CD4-positive, alpha-beta T cell treated with Interleukin-2 at 100 ng/mL for 4 hours (primary cell): ENCODE results near the gene TMEM271.
"Not testable (repeated sequence)": the region's sequence is repeated elsewhere in the genome, so short reads cannot be mapped to it uniquely, and the experiment has no call there.

Experiments
- DNase-seq: peaks from one replicate; pipeline ENCODE4 v3.0.0-alpha.2; 2020; ENCODE audit warnings: low spot score

TMEM271 gene

GRCh38 chr4:561426-561825 lies 14.7 kb downstream of the TMEM271 start:
- no peak for DNase-seq

DNA sequence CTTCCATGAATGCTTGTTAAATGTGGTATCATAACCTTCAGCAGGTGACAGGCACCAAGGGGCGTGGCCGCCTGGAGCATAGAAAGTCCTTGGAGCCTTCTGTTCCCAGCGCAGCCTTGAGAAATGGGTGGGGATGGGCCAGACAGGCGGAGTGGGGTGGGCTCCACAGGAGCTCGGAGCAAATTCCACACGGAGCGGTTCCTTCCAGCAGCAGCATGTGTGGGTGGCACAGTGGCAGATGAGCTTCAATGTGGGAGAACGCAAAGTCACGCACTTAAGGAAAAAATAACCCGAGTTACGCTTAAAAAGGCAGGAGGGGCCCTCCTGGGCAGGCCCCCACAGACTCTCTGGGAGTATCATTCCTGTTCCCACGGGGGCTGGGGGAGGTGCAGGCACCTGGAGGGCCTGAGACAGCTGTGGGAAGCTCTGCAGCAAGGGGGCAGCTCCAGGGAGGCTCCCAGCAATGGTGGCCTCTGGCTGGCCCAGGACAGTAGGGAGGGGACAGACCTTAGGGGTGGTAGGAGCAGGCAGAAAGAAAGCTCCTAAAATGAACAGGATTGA lies 15.3 kb downstream of the TMEM271 start:
- DNase-seq: no peak

DNA sequence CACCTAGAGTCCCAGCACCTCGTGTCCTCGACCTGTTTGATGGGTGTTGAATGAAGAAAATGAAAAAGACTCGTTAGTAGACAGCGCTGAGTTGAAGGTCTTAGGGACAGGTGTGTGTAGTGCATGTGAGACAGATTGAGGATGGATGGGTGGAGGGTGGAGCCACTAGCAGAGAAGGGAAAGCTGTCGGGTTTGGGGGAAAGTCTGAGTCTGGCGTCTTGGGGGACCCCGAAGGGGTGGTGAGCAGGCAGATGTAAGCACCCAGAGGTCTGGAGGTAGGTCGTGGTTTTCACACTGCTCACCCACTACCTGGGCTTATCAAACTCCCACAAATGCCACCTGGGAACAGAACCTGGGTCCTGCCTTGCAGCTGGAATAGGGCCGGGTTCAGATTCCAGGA lies 16.0 kb downstream of the TMEM271 start:
- DNase-seq: no peak

DNA sequence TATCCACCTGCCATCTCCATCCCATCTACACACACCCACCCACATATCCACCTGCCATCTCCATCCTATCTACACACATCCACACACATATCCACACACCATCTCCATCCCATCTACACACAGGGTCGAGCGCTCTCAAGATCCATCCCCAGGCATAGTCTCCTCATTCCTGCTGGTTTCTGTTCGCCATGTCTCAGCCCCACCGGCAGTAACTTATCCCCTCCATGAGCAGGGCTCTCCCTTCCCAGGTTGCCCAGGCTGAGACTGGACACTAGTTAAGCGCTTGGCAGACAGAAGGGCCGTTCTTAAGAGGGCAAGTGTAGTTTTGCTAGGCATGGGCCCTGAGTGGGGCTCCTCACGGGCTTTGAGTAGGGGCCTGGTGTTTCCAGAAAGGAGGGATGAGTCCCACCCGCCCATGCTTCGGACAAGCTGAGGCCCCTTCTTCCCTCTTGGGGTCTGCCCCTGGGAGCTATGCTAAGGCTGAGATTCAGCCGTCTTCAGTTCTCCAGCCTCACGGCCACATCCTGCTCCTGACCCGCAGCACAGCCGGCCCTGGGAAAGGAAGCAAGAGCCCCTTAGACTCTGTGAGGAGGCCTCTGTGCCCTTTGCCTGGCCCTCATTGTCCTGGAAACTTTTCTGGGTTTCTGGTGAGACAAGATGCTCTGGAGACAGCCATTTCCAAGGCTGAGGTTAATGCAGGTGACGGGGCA lies 20.4 kb downstream of the TMEM271 start:
- no peak for DNase-seq

- DNase-seq: not testable (repeated sequence)
Measured at GRCh38 chr4:554793-555320, 21.2 kb downstream of the TMEM271 start.

DNA sequence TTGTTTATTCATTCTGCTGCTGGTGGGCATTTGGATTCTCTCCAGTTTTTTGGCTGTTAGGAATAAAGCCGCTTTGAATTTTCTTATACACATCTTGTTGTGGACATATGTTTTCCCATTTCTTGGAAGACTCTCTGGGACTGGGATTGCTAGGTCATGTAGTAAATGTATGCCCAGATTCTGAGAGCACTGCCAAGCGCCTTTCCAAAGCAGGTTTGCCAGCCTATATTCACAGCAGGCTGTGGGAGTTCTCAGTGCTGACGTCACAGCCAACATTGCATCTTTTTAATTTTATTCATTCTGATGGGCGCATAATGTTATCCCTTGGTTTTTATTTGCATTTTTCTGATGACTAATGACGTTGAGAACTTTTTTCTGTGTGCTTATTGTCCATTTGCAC lies 24.1 kb downstream of the TMEM271 start:
- DNase-seq: no peak

- DNase-seq: not testable (repeated sequence)
Measured at GRCh38 chr4:550268-550667, 25.8 kb downstream of the TMEM271 start.

GRCh38 chr4:548976-549375 lies 27.1 kb downstream of the TMEM271 start:
- no peak for DNase-seq

DNA sequence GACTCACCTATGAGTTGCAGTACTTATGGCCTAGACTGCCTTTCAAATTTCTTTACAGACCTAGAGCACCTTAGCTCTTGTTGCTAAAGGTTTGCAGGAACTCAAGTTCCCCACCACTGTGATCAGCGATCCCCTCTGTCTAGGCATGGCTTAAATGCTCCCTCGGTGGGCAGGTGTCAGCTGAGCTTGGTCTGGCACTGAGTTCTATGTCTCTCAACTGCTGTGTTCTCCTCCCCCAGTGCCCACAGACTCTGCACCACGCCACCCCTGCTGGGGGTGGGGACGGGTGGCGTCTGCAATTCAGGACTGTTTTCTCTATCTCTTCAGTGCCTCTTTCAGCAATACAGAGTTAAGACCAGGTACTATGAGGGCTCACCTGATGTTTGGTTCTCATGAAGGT lies 30.5 kb downstream of the TMEM271 start:
- no peak for DNase-seq

DNA sequence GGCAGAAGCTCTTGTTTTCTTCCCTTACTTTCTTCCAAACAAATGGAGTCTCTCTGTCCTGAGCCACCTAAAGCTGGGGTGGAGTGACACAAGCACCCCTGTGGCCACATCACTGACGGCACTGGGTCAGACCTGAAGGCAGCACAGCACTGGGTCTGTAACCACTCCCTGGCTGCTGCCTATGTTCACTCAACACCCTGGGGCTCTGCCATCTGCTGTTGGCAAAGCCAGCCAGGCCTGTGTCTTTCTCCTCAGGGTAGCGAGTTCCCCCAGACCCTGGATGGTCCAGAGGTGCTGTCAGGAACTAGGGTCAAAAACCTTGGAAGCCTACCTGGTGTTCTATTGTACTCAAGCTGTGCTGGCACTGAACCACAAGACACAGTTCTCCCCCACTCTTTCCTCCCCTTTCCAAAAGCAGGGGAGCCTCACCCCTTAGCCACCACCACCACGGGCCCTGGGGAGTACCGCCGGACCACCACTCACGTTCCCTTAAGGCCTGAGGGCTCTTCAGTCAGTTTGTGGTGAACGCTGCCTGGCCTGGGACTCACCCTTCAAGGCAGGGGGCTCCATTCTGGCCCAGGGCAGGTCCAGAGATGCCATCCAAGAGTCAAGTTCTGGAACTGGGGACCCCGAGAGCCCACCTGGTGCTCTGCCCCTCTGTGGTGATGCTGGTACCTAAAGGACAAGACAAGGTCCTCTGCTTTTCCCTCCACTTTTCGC lies 31.5 kb downstream of the TMEM271 start:
- DNase-seq: no peak

DNA sequence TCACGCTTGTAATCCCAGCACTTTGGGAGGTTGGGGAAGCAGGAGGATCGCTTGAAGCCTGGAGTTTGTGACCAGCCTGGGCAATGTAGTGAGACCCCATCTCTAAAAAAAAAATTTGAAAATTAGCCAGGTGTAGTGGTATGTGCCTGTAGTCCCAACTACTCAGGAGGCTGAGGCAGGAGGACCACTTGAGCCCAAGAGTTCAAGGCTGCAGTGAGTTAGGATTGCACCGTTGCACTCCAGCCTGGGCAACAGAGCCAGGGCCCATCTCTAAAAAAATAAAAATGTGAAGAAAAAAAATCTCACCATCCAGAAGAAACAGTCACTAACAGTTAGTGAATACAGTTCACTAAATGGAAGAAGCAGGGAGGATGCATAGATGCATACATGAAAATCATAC lies 34.8 kb downstream of the TMEM271 start:
- DNase-seq: no peak

DNA sequence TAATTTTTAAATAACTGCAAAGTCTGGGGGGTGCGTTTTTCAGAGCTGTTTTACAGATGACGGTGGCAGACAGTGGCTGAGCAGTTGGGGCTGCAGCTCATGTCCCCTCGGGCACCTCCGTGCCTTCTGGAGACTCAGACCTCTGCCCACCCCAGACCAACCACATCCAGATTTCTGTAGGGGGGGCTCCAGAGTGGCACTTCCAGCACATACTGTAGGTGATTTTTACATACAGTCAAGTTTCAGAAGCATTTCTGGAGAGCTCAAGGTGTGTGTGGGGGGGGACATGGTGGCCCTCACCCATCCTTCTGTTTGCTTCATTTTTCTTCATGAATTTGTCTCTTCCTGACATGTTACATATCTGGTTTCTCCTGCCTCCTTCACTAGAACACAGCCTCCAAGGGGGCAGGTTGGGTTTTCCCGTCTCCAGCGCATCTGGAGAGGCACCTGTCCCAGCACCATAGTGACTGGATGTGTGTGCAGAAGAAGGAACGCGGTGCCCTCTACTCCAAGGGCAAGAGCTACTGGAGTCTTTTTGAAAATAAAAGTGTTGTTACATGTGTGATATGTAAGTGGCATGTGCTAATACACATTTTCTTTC lies 37.5 kb downstream of the TMEM271 start:
- no peak for DNase-seq

- no peak for DNase-seq
Measured at GRCh38 chr4:537436-538264, 38.4 kb downstream of the TMEM271 start.

GRCh38 chr4:536351-536972 lies 39.6 kb downstream of the TMEM271 start:
- DNase-seq: no peak

GRCh38 chr4:535924-536281 lies 40.2 kb downstream of the TMEM271 start:
- no peak for DNase-seq

DNA sequence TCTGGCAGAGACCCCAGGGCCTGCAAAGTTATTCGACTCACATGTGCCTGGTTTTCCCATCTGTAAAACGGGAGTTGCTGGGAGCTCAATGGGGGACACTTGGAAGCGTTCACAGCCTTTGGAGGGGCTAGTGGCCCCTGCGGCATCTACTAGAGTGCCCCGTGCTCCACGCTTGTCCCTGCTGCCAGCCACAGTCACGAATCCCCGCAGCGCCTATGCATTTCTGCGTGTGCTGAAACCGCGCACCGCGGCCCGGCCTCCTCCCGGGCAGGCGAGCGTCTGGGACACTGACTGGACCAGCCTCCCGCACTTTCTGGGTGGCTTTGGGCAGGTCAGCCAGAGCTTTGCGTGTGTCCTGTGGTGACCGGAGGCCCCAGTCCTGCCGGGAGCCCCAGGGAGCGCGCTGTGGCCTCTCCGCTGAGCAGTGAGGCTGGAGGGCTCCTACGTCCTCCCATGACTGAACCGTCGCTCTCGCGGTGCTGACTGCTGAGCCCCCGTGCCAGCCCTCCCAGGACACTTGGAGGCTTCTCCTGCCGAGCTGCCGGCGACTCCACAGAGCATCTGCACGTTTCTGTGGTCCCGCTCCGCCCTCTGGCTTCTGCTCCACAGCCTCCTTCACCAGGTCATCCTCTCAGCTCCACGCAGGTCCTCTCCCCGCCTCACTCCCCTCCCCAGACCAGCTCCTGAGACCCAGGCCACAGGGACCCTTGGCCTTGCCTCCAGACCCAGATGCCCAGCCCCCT lies 40.7 kb downstream of the TMEM271 start:
- no peak for DNase-seq

- no peak for DNase-seq
Measured at GRCh38 chr4:534576-535151, 41.4 kb downstream of the TMEM271 start.

DNA sequence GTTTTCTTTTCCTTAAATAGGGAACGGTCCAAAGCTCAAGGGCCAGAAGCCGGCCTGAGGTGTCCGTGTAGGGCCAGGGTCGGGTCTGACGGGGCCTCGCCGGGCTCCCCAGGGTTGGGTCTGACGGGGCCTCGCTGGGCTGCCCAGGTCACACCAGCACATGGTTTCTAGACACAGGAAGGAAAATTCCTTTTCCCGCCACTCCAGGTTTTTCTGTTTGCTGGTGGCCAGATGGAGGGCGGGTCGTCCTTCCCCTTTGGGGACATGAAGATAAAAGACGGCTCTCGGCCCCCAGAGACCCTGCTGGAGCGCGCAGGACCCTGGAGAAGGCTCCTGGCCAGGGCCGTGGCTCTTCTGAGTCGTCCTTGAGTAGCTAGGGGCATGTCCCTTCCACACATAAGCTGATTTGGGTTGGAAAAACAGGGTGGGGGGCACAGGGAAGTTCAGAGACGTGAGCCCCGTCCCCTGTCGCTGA lies 42.0 kb downstream of the TMEM271 start:
- DNase-seq: no peak

DNA sequence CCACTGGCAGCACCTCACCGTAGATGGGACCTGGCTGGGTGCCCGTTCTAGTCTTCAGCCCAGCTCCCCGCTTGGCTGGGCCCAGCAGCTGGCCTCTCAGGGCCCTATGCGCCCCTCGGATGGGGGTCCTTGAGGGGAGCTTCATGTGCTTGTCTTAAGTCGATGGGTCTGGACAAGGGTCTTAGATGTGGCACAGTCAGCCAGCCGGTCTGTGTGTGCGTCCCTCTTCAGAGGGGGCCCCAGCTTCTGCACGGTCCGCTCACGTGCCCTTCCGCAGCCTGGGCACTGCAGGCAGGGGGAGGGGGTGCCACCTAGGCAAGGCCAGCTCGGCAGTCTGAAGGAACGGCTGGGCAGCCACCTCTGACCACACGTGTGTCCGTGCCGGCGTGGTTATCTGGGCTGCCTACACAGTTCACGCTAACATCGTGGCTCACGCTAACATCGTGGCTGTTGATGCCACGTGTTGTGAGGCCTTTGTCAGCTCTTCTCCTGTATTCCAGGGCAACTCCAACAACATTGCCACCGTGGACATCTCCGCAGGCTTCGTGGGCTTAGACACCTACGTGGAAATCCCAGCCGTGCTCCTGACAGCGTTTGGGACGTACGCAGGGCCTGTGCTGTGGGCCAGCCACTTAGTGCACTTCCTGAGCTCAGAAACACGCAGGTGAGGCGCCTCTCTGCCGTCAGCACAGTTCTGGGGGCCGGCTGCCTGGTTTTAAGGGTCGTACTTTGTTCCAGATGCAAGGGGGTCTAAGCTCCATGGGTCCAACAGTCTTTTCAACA lies 42.6 kb downstream of the TMEM271 start:
- DNase-seq: no peak
